HepG2 (cell line): ENCODE results near the gene COL27A1. TPM values are rescaled to one million over a fixed set of nuclear protein-coding genes. Genes with fewer than 3 reads are reported as not detected.
A peak's percentile ranks its signal among the peaks of the same experiment; 100 is the strongest.

ENCODE experiments used
- CHD4 ChIP-seq: fragments of 200-600 bp; sonication (generic); IDR thresholded peaks from 2 replicates; pipeline ENCODE4 v1.7.0; 2017; ENCODE audit warnings: mild to moderate bottlenecking, low read length, borderline replicate concordance
- DR1 ChIP-seq: sonication (generic); formaldehyde crosslinking; IDR thresholded peaks from 2 replicates; pipeline ENCODE4 v1.8.0; 2021; ENCODE audit warnings: mild to moderate bottlenecking, missing genetic modification reagents, inconsistent platforms
- HNF1A ChIP-seq, 2 experiments: sonication (generic) in 1 of 2; formaldehyde crosslinking in 1 of 2; IDR thresholded peaks; 2 replicates each; pipeline versions ENCODE4 v1.4.0 to v1.6.1; 2016 to 2020; ENCODE audit warnings: borderline replicate concordance in 1 of 2, low read depth in 1 of 2, mild to moderate bottlenecking in 1 of 2, missing genetic modification reagents in 1 of 2
- PRPF4 ChIP-seq: fragments of 200-400 bp; formaldehyde crosslinking; IDR thresholded peaks from 2 replicates; pipeline ENCODE4 v1.6.1; 2016; ENCODE audit warnings: low read length, low read depth; ENCODE audit not compliant: poor library complexity, severe bottlenecking
- RAD51 ChIP-seq: fragments of 450-650 bp; IDR thresholded peaks from 2 replicates; pipeline ENCODE4 v1.6.1; 2016; ENCODE audit warnings: borderline replicate concordance
- SALL1 ChIP-seq: sonication (generic); formaldehyde crosslinking; IDR thresholded peaks from 2 replicates; pipeline ENCODE4 v1.8.0; 2022; ENCODE audit warnings: mild to moderate bottlenecking, missing genetic modification reagents
- THAP11 ChIP-seq: IDR thresholded peaks from 2 replicates; pipeline ENCODE4 v1.6.1; 2016; ENCODE audit warnings: missing biosample characterization, missing genetic modification reagents
- ZBTB37 ChIP-seq: sonication (generic); formaldehyde crosslinking; IDR thresholded peaks from 2 replicates; pipeline ENCODE4 v1.4.0; 2020; ENCODE audit warnings: mild to moderate bottlenecking, missing genetic modification reagents
- ZFP36L1 ChIP-seq: sonication (generic); formaldehyde crosslinking; IDR thresholded peaks from 2 replicates; pipeline ENCODE4 v1.8.0; 2022; ENCODE audit warnings: mild to moderate bottlenecking, missing genetic modification reagents, moderate library complexity
- ZNF431 ChIP-seq: sonication (generic); formaldehyde crosslinking; IDR thresholded peaks from 2 replicates; pipeline ENCODE4 v1.9.0; 2022; ENCODE audit warnings: missing genetic modification reagents, low read depth, mild to moderate bottlenecking, borderline replicate concordance
- ZNF609 ChIP-seq: sonication (generic); formaldehyde crosslinking; IDR thresholded peaks from 2 replicates; pipeline ENCODE4 v1.4.0; 2020; ENCODE audit warnings: mild to moderate bottlenecking, missing genetic modification reagents, borderline replicate concordance
- polyA plus RNA-seq, 8 experiments: library from polyadenylated mRNA; depleted of rRNA in 3 of 8; stranded (reverse) in 7 of 8; unstranded in 1 of 8; fragments of >200 nt; fragmentation: Illumina TruSeq in 4 of 8; extraction: Trizol in 4 of 8; gene quantifications; 2 replicates each; pipeline versions ENCODE4 v1.2.1 to v1.2.3, GENCODE V29; 2011 to 2016; ENCODE audit warnings: low read depth in 4 of 8, missing spikeins in 1 of 8, mixed read lengths in 1 of 8; ENCODE audit not compliant: insufficient read depth in 1 of 8
- total RNA-seq, 5 experiments: library from RNA; depleted of rRNA; stranded (reverse); fragments of >200 nt; fragmentation: Illumina TruSeq; extraction: Trizol; gene quantifications; 2 replicates each; pipeline ENCODE4 v1.2.3, GENCODE V29; 2016; ENCODE audit warnings: low read depth in 1 of 5
- TF ChIP-seq, protein P1 (sequence below): sonication (generic); formaldehyde crosslinking; IDR thresholded peaks from 2 replicates; pipeline ENCODE4 v1.8.0; 2022; ENCODE audit warnings: missing genetic modification reagents, low read depth, mild to moderate bottlenecking, borderline replicate concordance
- TF ChIP-seq, protein P2 (sequence below): sonication (generic); formaldehyde crosslinking; IDR thresholded peaks from 2 replicates; pipeline ENCODE4 v1.5.1; 2020; ENCODE audit warnings: mild to moderate bottlenecking, moderate library complexity, missing genetic modification reagents
- TF ChIP-seq, protein P3 (sequence below): sonication (generic); formaldehyde crosslinking; IDR thresholded peaks from 2 replicates; pipeline ENCODE4 v1.5.0; 2020; ENCODE audit warnings: missing genetic modification reagents

The COL27A1 gene
- total and polyA plus RNA-seq, 2 of the 13 experiments (the other 11 are each of a cell fraction or from before 2014, with no cell fraction given) = 71.3 to 89.1 TPM

GRCh38 chr9:114163517-114163951 lies 8.2 kb downstream of the COL27A1 start (continued):
- TF ChIP-seq, protein P1, sequence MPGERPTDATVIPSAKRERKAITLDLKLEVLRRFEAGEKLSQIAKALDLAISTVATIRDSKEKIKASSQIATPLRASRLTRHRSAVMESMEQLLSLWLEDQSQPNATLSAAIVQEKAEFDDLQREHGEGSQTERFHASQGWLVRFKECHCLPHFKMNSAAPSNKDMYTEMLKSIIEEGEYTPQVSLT (CRISPR knock-in tag) = no peak
- TF ChIP-seq, protein P2, sequence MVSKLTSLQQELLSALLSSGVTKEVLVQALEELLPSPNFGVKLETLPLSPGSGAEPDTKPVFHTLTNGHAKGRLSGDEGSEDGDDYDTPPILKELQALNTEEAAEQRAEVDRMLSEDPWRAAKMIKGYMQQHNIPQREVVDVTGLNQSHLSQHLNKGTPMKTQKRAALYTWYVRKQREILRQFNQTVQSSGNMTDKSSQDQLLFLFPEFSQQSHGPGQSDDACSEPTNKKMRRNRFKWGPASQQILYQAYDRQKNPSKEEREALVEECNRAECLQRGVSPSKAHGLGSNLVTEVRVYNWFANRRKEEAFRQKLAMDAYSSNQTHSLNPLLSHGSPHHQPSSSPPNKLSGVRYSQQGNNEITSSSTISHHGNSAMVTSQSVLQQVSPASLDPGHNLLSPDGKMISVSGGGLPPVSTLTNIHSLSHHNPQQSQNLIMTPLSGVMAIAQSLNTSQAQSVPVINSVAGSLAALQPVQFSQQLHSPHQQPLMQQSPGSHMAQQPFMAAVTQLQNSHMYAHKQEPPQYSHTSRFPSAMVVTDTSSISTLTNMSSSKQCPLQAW (CRISPR knock-in tag) = 0 out of 2 replicates have a peak, but pooled peaks have one; percentile 33
- TF ChIP-seq ZFP36L1 (CRISPR knock-in tag) (peak; percentile 28; the same call in 1 of the 2 replicates), ZNF431 (CRISPR knock-in tag) (no peak), RAD51 (no peak), ZBTB37 (CRISPR knock-in tag) (no peak), DR1 (CRISPR knock-in tag) (no peak), PRPF4 (no peak), ZNF609 (CRISPR knock-in tag) (peak; percentile 22; the same call in 1 of the 2 replicates), HNF1A (IDR thresholded peaks at IDR 0.05; ENCODE audit: low read depth) (no peak), HNF1A (CRISPR knock-in tag; IDR thresholded peaks at IDR 0.05; ENCODE audit: borderline replicate concordance) (peak; percentile 20; the same call in 1 of the 2 replicates), SALL1 (peak; percentile 64), THAP11 (CRISPR knock-in tag) (no peak), CHD4 (no peak)
- TF ChIP-seq, protein P3, sequence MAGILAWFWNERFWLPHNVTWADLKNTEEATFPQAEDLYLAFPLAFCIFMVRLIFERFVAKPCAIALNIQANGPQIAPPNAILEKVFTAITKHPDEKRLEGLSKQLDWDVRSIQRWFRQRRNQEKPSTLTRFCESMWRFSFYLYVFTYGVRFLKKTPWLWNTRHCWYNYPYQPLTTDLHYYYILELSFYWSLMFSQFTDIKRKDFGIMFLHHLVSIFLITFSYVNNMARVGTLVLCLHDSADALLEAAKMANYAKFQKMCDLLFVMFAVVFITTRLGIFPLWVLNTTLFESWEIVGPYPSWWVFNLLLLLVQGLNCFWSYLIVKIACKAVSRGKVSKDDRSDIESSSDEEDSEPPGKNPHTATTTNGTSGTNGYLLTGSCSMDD (CRISPR knock-in tag) = no peak
